ENCODE measurements around the gene GNS.
A peak's percentile ranks its signal among the peaks of the same experiment; 100 is the strongest.

The GNS gene

DNA sequence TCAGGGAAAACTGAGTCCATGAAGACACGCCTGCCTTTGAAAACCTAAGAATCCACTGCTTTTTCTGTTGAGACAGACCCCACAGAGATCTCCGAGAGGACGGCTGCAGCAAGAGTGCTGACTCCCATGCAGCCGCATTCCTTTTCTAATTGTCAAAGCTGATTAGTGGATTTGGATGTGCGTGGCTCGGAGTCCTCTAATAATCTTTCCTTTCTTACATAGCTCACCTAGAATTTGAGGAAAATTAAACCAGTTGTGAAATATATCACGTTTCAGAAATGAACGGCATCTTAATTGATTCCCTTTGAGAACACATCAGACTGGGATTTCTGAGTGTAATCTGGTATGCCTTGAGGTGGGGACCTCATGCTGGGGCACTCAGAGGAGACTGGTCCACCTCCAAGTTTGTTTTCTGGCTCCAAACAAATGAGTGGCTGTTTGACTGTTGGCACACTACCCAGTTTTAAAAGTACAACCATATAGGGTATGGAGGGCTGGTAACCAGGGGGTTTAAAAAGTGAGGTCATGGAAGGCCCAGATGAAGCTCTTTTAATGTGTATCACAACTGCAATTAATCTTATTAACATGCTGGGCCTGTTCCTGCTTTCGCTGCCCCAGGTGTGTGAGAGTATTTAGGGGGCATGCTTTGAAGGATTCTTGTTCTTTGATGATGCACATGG, 85.6 kb downstream of the GNS start:
- TF ChIP-seq, protein P1, sequence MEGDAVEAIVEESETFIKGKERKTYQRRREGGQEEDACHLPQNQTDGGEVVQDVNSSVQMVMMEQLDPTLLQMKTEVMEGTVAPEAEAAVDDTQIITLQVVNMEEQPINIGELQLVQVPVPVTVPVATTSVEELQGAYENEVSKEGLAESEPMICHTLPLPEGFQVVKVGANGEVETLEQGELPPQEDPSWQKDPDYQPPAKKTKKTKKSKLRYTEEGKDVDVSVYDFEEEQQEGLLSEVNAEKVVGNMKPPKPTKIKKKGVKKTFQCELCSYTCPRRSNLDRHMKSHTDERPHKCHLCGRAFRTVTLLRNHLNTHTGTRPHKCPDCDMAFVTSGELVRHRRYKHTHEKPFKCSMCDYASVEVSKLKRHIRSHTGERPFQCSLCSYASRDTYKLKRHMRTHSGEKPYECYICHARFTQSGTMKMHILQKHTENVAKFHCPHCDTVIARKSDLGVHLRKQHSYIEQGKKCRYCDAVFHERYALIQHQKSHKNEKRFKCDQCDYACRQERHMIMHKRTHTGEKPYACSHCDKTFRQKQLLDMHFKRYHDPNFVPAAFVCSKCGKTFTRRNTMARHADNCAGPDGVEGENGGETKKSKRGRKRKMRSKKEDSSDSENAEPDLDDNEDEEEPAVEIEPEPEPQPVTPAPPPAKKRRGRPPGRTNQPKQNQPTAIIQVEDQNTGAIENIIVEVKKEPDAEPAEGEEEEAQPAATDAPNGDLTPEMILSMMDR (IDR thresholded peaks at IDR 0.05; ENCODE audit: extremely low read depth, insufficient read depth, missing control alignments) = no peak
- in situ Hi-C loops (cut with MboI; ENCODE audit: low pct_unique_long_range_greater_than_20kb, low sequenced_read_pairs, unreplicated experiment) = no loop called here

DNA sequence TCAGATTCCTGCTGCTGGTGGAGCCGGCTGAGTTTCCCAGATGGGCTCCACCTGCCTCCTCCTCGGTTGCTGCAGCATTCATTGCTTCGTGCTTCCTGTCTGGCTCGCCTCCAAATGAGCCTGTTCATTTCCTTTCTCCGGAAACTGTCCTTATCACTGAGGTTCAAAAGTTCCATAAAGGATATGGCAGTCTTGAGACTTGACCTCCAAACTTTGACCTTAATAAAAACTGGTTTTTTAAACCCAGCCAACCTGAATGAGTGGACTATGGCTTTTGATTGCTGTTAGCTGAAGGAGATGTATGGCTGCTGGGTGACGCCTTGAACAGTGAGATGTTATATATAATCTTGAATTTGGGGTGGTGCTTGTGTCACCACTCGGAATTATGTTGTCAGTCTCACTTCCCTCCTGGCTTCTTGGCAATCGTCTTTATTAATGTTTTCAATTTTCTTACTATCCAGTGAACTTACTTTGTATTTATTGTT, 86.2 kb downstream of the GNS start:
- in situ Hi-C loops (cut with MboI; ENCODE audit: low pct_unique_long_range_greater_than_20kb, low sequenced_read_pairs, unreplicated experiment) = no loop called here
- TF ChIP-seq, protein P1 (IDR thresholded peaks at IDR 0.05; ENCODE audit: extremely low read depth, insufficient read depth, missing control alignments) = no peak
- no peak for DNase-seq (ENCODE audit: low spot score)

More for the DNA sequence above, 85.6 kb downstream of the GNS start:
- no peak for DNase-seq (ENCODE audit: low spot score)

DNA sequence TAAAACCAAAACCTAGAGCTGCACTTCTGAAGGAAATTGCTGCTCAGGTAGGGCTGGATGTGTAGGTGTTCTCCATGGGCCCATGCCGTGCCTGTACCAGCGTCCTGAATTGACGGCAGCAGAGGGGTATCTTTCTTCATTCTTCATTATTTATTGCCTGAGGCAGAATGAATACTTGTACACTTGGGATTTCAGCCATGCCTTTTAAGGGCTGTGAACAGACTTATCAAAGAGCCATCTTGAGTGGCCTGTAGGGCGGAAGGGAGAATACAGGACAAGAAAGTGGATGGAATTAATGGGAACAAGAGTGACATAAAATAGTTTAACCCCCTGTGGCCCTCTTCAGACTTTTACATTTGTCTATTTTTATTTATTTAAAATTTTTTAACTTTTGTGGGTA, 87.5 kb downstream of the GNS start:
- DNase-seq (ENCODE audit: low spot score) = no peak
- in situ Hi-C loops (cut with MboI; ENCODE audit: low pct_unique_long_range_greater_than_20kb, low sequenced_read_pairs, unreplicated experiment) = no loop called here

DNA sequence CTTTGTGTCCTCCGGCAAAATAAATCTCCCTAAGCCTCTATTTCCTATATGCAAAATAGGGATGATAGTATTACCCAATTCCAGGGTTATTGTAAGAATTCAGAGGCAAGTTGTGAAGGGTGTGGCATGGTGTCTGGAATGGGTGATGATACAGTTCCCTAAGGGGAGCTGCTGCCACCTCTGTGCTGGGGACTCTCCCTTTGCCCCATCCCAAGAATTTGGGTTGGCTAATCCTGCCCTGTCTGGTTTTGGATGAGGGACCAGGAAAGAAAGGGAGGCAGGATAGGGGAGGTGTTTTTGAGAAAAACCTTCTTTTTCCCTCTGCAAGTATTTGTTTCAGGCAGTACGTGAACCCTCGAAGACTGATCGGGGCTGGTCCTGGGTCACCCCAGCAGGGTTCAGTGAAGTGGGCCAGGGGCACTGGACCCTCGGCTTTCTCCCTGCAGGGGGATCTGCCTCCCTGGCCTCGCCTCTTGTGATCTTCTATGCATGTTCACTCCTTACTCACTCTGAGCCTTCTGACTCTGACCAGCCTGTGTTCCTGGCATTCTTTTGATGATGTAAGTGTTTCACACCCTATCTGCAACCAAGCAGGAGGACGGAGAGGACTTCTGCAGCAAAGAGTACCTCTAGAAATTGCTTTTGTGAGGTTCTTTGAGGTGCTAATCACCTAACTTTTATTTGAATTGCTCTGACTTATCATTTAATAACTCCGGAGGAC, 88.1 kb downstream of the GNS start:
- in situ Hi-C loops (cut with MboI; ENCODE audit: low pct_unique_long_range_greater_than_20kb, low sequenced_read_pairs, unreplicated experiment) = no loop called here

More for the DNA sequence above, 87.5 kb downstream of the GNS start:
- TF ChIP-seq, protein P1 (IDR thresholded peaks at IDR 0.05; ENCODE audit: extremely low read depth, insufficient read depth, missing control alignments) = no peak

DNA sequence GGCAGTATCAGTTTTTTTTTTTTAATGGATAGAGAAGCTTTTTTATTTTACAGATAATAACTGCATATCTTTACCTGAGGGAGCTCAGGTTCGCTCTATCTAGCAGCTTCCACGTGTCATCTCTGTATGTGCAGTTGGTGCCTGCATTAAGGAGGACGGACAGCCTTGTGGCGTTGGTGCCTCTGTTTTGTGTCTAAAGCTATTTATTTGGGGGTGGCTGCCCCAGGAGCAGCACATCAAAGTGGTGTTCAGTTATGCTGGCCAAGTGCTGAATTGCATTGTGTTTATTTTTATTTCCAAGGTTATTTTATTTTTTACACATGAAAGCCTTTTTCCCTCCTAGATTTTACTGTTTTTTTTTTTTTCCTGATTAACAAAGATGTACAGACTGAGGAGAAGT, 89.2 kb downstream of the GNS start:
- in situ Hi-C loops (cut with MboI; ENCODE audit: low pct_unique_long_range_greater_than_20kb, low sequenced_read_pairs, unreplicated experiment) = no loop called here
- no peak for DNase-seq (ENCODE audit: low spot score)
- TF ChIP-seq, protein P1 (IDR thresholded peaks at IDR 0.05; ENCODE audit: extremely low read depth, insufficient read depth, missing control alignments) = no peak

More for the DNA sequence above, 88.1 kb downstream of the GNS start:
- TF ChIP-seq, protein P1 (IDR thresholded peaks at IDR 0.05; ENCODE audit: extremely low read depth, insufficient read depth, missing control alignments) = no peak
- DNase-seq (ENCODE audit: low spot score) = no peak

DNA sequence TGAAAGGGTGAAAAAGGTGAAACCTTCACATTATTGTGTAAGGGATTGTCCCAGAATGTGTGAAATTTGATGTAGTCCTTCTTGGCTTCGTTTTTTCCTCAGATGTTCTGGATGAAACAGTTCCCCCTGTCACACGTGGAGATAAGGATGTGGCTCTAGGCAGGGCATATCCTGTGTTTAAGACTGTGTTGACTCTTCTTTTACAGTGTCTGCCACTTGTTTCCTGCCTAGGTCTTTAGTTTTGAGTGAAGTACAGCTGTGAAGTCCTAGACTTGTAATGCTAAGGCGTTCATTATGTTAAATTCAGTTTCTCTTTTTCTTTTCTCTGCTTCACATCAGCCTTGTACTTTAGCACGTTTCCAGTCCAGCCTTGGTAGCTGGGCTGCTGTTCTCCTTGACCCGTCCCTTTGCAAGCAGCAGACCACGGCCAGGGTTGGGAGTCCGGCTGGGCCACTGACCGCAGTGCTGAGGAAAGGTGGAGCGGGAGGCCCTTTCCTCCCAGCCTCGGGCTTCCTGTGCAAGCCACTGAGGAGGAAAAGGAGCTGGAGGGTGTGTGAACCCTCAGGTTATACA, 89.8 kb downstream of the GNS start:
- DNase-seq (ENCODE audit: low spot score) = peak; percentile 41
- TF ChIP-seq, protein P1 (IDR thresholded peaks at IDR 0.05; ENCODE audit: extremely low read depth, insufficient read depth, missing control alignments) = no peak
- in situ Hi-C loops (cut with MboI; ENCODE audit: low pct_unique_long_range_greater_than_20kb, low sequenced_read_pairs, unreplicated experiment) = no loop called here

Data from GM13977 (cell line).